A673 (cell line): ENCODE results near the gene H6PD.

ENCODE experiments used
- EZH2 ChIP-seq: fragments of 200-600 bp; sonication (generic); IDR thresholded peaks from 2 replicates; pipeline ENCODE4 v1.6.1; 2017; ENCODE audit warnings: borderline replicate concordance, low read depth, mild to moderate bottlenecking, mixed read lengths, antibody characterized with exemption, low read length; ENCODE audit not compliant: poor library complexity, severe bottlenecking
- TF ChIP-seq, protein P1 (sequence below): fragments of 300-800, 200-600 bp; sonication (generic); conservative IDR thresholded peaks from 2 replicates; pipeline ENCODE4 v1.5.1; 2017; ENCODE audit warnings: low read depth, mild to moderate bottlenecking, antibody characterized with exemption, low read length, moderate library complexity, mixed read lengths

GRCh38 chr1:9224664-9225410 is 9.7 kb upstream of the H6PD start:
- TF ChIP-seq, protein P1, sequence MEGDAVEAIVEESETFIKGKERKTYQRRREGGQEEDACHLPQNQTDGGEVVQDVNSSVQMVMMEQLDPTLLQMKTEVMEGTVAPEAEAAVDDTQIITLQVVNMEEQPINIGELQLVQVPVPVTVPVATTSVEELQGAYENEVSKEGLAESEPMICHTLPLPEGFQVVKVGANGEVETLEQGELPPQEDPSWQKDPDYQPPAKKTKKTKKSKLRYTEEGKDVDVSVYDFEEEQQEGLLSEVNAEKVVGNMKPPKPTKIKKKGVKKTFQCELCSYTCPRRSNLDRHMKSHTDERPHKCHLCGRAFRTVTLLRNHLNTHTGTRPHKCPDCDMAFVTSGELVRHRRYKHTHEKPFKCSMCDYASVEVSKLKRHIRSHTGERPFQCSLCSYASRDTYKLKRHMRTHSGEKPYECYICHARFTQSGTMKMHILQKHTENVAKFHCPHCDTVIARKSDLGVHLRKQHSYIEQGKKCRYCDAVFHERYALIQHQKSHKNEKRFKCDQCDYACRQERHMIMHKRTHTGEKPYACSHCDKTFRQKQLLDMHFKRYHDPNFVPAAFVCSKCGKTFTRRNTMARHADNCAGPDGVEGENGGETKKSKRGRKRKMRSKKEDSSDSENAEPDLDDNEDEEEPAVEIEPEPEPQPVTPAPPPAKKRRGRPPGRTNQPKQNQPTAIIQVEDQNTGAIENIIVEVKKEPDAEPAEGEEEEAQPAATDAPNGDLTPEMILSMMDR, result no peak
- TF ChIP-seq EZH2, result no peak
